ENCODE measurements around the gene OR6S1.
"Not testable (repeated sequence)": the region's sequence is repeated elsewhere in the genome, so short reads cannot be mapped to it uniquely, and the experiment has no call there.

The OR6S1 gene

DNA sequence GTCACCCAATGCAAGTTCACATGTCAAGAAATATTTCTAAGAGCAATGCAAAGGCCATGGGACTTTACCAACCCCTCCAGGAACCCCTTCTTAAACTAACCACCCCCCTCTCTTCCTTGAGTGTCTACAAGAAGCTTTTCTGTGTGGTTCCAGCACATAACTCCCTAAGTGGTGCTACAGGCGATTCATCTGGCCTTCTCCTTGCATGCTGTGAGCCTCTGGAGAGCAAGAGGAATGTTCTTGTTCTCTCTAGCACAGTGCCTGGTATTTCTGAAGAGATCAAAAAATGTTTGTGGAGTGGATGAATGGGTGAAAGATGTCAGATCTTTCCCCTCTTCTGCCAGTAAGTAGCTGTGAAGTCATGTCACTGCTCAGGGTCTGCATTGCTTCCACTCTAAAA is 44.4 kb downstream of the OR6S1 start:
- H3K4me3 ChIP-seq (ENCODE audit: low read length): no peak overlapping the region
- DNase-seq (ENCODE audit: low read depth): no peak
- TF ChIP-seq, protein P1, sequence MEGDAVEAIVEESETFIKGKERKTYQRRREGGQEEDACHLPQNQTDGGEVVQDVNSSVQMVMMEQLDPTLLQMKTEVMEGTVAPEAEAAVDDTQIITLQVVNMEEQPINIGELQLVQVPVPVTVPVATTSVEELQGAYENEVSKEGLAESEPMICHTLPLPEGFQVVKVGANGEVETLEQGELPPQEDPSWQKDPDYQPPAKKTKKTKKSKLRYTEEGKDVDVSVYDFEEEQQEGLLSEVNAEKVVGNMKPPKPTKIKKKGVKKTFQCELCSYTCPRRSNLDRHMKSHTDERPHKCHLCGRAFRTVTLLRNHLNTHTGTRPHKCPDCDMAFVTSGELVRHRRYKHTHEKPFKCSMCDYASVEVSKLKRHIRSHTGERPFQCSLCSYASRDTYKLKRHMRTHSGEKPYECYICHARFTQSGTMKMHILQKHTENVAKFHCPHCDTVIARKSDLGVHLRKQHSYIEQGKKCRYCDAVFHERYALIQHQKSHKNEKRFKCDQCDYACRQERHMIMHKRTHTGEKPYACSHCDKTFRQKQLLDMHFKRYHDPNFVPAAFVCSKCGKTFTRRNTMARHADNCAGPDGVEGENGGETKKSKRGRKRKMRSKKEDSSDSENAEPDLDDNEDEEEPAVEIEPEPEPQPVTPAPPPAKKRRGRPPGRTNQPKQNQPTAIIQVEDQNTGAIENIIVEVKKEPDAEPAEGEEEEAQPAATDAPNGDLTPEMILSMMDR (IDR thresholded peaks at IDR 0.05; ENCODE audit: insufficient read depth, low read depth, low read length, missing control alignments): no peak

DNA sequence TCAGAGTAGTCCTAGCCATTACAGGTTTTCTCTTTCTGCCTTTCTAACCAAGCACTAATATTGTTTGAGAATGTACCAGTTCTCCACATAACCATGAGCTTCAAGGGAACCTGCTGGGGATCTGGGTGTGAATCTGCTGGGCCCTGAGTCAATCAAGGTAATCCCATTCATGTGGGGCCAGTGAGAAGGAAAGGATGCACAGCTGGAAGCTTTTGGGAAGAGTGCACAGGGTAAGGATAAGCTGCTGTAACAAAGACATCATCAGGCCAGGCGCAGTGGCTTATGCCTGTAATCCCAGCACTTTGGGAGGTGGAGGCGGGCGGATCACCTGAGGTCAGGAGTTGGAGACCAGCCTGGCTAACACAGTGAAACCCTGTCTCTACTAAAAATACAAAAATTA is 45.8 kb downstream of the OR6S1 start:
- DNase-seq (ENCODE audit: low read depth); H3K4me3 ChIP-seq (ENCODE audit: low read length): not testable (repeated sequence)

DNA sequence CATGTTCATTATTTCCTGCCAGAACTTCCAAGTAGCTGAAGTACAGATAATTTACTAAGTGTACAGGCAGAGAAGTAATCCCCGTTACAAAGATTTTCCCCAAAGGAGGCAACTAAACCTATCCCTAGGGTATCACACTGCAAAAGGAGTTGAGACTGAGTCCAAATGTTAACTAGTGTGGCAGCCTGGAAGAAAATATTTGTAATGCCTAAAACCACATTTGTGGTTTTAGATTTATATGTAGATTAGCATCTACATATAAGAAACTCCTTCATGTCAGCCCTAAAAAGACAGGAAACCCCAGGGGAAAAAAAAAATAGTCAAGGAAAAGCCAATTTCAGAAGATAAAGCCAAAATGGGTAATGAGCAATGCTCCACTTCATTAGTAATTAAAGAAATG is 48.9 kb downstream of the OR6S1 start:
- TF ChIP-seq, protein P1 (IDR thresholded peaks at IDR 0.05; ENCODE audit: insufficient read depth, low read depth, low read length, missing control alignments): no peak
- no peak overlapping the region for H3K4me3 ChIP-seq (ENCODE audit: low read length)
- DNase-seq (ENCODE audit: low read depth): no peak

DNA sequence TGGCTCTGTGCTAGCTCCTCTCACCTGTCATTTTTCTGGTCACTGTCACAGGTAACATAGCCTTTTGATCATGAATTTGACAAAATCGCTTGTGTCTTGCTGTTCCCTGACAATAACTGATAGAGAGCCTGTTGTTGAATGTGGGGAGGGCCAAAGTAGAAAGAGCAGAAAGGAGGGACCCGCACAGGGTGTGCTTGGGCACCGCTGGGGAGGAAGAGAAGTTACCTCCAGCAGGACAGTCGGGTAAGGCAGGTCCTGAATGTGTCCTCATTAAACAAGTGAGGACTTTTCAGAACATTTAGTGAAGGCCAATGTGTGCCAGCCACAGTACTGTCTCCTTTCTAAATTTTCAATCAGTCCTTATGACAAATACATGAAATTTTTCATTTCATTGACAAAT is 50.3 kb downstream of the OR6S1 start, which contains the start of gene RNASE12:
Gene RNASE12 (minus strand): TSS at position 142 of the 400 bp plus-strand sequence. CDS start 653 bp downstream, outside the sequence.
- TF ChIP-seq, protein P1 (IDR thresholded peaks at IDR 0.05; ENCODE audit: insufficient read depth, low read depth, low read length, missing control alignments): no peak
- no peak for DNase-seq (ENCODE audit: low read depth)
- no peak within 1 kb of the TSS for H3K4me3 ChIP-seq (ENCODE audit: low read length)
